Spleen (tissue), 7 donors: Measurements from ENCODE around the gene CMSS1.

Experiments used
- POLR2A ChIP-seq, 3 donors: fragments of 450-650 bp; IDR thresholded peaks; one replicate each; pipeline ENCODE4 v1.5.1; 2017; ENCODE audit warnings: antibody characterized with exemption in 3 of 3, mild to moderate bottlenecking in 1 of 3
- POLR2AphosphoS5 ChIP-seq, 3 donors: sonication (generic); formaldehyde crosslinking; IDR thresholded peaks; one replicate each; pipeline ENCODE4 v1.5.1; 2017; ENCODE audit warnings: antibody characterized with exemption in 3 of 3
- TF ChIP-seq, protein P1 (sequence below), 11 experiments: fragments of 200-600 bp in 7 of 11; fragments of 450-650 bp in 4 of 11; sonication (generic) in 4 of 11; IDR thresholded peaks in 8 of 11; conservative IDR thresholded peaks in 3 of 11; 1 replicate in 7 of 11; 2 replicates in 4 of 11; pipeline versions ENCODE4 v1.4.0 to v1.8.0; 2016 to 2021; ENCODE audit warnings: antibody characterized with exemption in 11 of 11, inconsistent platforms in 4 of 11, mild to moderate bottlenecking in 1 of 11
- donor health status: DM: no; HTN: no; CAD: no; lungs with moderate emphysema.
- donor health status: DM: no; HTN: no; CAD: no.
- donor health status: DM: no; HTN: no; CAD: no.

DNA sequence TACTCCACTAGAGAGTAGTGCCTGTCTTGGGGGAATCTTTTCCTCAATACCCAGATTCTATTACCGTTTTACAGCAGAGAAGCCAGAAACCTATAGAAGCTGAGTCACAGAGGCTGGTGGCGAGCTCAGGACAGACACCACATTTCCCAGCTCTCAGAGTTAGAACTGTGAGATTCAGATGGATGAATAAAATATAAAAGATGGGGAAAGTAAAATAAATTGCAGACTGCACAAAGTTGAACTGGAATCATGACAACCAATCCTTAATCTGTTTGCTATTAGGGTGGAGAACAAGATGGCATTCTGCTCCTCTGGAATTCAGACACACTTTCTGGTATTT is 40.5 kb upstream of the CMSS1 start:
- TF ChIP-seq, protein P1, sequence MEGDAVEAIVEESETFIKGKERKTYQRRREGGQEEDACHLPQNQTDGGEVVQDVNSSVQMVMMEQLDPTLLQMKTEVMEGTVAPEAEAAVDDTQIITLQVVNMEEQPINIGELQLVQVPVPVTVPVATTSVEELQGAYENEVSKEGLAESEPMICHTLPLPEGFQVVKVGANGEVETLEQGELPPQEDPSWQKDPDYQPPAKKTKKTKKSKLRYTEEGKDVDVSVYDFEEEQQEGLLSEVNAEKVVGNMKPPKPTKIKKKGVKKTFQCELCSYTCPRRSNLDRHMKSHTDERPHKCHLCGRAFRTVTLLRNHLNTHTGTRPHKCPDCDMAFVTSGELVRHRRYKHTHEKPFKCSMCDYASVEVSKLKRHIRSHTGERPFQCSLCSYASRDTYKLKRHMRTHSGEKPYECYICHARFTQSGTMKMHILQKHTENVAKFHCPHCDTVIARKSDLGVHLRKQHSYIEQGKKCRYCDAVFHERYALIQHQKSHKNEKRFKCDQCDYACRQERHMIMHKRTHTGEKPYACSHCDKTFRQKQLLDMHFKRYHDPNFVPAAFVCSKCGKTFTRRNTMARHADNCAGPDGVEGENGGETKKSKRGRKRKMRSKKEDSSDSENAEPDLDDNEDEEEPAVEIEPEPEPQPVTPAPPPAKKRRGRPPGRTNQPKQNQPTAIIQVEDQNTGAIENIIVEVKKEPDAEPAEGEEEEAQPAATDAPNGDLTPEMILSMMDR (IDR thresholded peaks at IDR 0.05 in 8 of 11, conservative IDR thresholded peaks at IDR 0.05 in 3 of 11), result no peak
- no peak for TF ChIP-seq POLR2AphosphoS5 (IDR thresholded peaks at IDR 0.05)
- TF ChIP-seq POLR2A (IDR thresholded peaks at IDR 0.05), result no peak
